HG03469 (cell line): ENCODE measurements around the gene NAV2.
"Not testable (repeated sequence)": the region's sequence is repeated elsewhere in the genome, so short reads cannot be mapped to it uniquely, and the experiment has no call there.

ENCODE experiments used
- ATAC-seq: cut with Tn5 transposase; IDR thresholded peaks from one replicate; pipeline ENCODE4 v1.9.1; 2021; ENCODE audit warnings: mild to moderate bottlenecking, moderate library complexity, moderate number of reproducible peaks; ENCODE audit not compliant: unreplicated experiment

NAV2 gene

DNA sequence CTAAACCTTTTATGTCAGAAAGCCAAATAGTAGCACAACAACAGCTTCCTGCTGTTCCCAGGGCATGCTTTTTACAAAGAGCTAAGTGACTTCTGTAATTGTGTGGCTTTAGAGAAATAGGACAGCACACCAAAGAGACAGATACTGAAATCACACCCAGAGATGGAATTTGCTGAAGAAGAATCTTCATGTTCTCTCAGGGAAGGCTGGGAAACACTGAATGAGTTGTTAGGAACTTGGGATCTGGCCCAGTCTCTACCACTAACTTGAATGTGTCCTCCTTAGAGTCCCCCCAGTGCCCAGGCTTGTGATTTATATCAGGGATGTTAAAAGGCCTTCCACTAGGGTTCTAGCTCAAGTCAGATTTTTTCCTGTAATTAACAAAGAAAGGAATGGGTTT lies 272.5 kb downstream of the NAV2 start:
- no peak for ATAC-seq

DNA sequence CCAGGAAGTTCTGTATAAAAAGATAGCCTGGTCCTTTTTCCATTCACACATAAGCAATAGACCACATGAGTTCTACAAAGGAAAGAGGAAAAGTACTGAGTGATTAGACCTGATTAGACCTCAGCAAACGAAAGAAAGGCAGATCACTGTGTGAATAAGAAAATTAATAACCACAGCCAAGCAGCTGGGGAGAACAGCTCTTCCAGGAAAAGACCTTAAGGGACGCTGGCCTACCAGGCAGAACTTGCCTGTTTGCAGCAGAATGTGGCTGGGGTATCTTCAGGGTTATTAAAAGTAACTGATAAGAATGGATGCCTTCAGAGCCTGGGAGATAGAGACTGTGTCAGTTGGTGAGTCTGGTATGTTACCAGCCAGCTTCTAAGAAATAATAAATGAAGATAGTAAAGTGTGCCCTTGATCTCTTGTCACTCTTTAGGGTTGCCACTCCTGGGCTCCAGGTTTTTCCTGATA lies 274.7 kb downstream of the NAV2 start:
- no peak for ATAC-seq

DNA sequence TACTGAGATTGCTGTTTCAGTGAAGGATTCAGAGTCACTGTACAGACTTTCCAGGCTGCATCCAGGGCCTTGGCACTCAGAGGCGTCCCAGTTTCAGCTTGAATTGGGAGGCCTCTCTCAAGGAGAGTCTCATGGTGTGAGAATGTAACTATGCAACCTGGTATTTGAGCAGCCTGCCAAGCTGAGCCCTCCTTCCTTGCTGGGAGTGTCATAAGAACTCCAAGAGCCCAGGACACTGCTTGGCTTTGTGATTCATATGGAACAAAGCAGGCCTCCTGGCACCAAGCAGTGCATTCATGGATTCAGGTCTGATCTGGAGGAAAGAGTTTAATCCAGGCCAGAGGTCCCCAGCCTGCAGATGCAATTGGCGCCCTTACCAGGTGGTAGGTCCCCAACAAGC lies 276.0 kb downstream of the NAV2 start:
- no peak for ATAC-seq

DNA sequence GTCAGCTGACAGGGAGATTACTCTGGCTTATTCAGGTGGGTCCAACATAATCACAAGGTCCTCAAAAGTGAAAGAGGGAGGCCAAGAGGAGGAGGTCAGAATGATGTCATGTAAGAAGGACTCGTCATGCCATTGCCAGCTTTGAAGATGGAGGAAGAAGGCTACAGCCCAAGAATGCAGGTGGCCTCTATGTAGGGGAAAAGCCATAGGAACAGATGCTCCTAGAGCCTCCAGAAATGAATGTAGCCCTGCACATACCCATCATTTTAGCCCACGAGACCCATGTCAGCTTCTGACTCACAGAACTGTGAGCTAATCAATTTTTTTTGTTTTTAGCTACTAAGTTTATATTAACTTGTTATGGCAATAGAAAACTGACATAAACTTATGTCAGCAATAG lies 276.6 kb downstream of the NAV2 start:
- ATAC-seq, result no peak

DNA sequence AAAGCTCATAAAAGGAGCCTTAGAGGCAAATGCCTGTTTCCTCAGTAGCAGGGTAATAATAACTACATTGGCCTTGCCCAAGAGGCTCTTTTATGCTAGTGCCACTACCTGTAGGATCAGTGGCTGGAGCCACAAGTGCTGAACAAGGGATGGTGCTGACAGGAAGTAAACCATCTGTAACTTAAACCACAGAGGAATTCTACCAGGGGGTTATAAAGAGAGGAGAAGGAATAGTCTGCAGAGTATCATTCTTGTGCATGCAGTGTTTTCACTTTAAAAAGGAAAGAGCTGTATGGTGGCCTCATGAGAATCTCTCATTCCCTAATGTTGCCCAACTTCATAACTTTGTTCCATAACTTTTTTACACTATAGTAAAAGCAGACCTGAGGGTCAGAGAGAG lies 279.5 kb downstream of the NAV2 start:
- no peak for ATAC-seq

DNA sequence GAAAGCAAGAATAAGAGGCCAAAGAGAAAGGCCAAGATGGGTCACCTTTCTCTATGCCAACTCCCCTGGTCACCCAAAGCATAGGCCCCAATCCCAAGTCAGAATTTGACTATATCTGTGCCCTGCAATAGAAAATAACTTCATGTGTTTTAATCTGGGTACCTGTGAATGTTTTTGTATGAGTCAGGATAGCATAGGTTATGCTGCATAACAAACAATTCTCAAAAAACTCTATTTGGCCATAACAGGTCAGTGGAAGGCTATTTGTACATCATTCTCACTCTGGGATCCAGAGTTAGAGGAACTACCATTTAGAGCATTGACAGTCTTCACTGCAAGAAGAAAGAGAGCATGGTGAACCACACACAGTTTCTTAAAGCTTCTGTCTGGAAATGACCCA lies 280.4 kb downstream of the NAV2 start:
- ATAC-seq, result no peak

DNA sequence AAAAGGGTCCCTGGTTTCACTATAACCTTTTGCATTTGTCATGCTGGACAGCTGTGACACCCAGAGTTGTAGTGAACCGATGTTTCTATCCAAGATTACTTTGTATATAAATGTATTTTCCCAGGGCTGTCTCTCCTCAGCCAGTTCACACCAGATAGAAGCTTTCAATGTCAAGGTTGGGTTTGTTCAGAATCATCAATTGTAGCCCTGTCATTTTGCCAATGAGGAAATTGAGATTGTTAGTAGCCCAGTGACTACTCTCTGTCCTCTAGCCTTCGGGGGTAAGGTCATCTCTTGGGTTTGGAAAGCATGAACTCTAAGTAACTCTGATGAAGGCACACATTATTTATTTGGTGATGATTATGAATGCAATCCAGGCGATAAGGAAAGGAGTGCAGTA lies 282.0 kb downstream of the NAV2 start:
- no peak for ATAC-seq

DNA sequence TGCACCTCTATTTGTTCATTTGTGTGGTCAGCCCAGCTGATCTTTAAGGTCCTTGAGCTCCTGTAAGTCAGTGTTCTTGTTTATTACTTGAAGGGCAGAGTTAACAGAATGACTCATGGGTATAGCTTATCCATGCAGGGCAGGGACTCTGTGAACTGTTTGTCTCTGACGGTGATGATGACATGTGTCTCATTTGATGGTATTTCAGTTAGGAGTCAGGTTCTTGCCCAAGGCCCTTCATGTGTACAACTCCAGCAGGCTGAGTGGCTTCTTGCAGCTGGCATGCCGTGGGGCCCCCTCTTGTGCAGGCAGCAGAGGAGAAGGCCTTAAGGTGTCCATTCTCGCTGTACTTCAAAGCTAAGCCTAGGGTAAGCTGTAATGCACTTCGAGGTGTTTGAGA lies 282.5 kb downstream of the NAV2 start:
- ATAC-seq, result no peak

DNA sequence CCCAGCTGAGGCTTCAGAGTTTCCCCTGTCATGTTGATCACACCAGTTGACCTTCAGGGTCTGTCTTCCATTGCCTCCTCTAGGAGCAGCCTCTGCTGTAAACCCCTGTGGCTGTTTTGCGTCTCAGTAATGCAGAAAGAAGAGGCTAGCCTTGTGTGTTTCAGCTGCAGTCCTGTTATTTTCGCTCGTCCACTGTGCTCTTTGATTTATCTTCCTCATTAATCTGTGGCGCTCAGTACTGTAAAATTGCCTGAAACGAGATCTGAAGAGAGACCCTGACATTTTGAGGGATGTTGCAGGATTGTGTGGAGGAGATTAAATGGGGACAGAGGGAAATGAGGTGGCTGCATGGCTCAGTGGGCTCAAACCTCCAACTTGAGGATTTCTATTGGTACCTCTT lies 283.9 kb downstream of the NAV2 start:
- ATAC-seq, result no peak

DNA sequence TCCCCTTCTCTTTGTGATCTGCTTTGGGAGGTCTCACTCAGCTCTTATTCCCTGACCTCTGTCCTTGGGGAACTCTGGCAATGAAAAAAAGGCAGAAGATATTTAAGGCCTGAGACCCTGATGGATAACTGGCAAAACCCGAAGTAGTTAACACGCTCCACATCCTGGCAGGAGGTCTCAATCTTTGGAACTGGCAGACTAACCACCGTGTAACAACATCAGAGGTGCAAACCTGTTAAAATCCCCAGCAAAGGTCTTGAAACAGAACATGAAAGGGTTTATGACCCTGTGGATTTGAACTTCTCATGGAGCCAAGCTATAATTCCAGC lies 287.3 kb downstream of the NAV2 start:
- no peak for ATAC-seq

DNA sequence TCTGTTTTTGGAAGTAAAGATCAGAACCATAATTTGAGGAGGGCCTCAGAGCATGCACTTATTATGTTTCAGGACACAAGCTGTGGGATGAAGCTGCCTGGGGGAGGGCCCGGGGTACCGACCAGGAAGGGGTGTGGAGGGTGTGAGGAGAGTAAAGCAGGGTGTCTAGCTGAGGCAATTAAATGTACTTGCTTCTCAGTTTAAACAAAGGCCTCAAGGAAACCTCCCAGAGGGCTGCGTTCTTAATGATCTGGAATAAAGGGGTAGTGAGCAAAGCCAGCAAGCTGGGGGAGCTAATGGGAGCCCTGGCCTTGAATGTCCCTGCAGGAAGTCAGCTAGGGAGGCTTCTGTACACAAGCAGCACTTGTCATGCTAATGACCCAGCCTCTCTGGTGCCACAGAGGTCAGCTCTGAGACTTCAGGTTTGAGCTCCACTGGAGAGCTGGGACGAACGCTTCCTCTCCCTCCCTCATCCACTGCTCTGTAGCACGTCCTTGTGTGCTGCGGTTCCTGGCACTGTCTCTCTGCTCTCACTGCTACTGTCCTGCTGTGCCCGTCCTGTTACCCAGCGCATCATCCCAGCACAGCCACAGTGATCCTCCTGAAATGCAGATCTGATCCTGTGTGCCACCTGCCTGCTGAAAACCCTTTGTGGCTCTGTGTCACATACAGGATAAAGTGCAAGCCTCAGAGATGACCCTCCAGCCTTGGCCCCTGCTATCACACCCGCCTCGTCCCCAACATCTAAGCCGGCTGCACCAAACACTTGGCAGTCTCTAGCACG lies 287.9 kb downstream of the NAV2 start:
- no peak for ATAC-seq

DNA sequence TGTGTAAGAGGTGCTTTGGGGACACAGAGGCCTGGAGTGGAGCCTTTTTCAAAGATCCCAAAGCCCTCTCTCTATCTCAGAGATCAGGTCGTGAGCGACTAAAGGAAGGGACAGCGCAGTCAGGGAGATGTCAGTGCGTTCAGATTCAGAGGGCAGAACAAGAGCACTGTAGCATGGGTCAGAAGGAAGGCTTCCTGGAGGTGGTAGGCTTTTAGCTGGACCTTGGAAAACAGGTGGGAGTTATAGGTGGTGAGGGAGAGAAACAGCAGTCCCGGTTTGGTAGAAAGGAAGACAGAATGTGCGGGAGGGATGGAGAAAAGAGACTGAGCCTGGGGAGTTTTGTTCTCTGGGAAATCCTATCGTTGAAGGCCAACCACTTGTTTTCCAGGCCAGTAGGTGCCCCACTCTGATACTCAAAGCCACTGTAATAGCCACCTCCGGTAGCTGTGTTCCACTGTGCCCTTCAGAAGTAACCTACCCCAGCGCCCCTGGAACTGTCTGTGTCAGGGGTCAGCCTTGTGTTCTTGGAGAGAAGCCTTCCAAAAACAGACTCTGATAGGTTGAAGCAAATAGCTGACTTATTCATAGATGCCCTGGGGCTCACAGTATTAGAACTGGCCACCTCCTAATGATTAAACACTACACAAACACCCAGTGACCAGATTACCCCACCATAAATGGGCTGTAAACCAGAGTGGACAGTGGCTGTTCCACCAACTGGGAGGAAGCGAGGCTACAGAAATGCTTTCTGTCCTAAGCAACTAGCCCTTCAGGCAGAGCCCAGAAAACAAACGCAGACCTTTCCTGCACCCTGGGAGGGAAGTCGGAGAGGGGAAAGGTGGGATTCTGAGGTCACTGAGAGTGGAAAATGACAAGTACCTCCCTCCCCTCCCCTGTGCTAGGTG lies 289.9 kb downstream of the NAV2 start:
- no peak for ATAC-seq

DNA sequence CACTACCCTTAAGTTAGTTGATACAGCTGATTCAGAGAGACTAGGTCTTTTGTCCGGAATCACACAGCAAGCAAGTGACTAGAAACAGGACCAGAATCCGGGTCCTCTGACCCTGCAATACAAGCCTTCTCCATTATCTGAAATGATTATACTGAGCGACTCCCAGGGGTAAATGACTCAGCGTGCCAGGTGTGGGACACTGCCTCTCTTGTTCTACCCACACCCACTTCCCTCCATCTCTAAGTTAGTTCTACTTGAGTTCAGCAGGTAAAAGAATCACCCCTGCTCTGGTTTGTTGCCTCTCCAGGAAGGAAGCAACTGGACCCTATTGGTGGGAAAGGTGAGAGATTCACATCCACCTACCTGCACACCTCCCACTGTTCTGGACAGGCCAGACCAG lies 290.7 kb downstream of the NAV2 start:
- ATAC-seq, result no peak

DNA sequence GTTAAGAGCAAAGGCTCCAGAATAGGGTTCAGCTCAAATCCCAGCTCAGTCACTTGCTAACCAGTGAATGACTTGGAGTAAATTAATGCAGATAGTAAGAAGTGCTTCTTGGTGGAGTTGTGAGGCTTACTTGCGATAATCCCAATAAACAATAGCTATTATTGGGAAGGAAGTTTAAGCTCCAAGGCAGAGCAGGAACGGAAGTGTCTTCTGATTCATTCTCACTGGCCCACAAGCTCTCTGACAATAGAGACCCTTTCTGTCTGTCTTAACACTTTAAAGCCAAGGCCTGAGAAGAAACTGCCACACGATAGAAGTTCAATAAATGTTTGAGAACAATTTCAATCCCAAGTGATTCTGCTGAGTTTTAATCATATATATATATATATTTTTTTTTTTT lies 292.2 kb downstream of the NAV2 start:
- ATAC-seq, result no peak

DNA sequence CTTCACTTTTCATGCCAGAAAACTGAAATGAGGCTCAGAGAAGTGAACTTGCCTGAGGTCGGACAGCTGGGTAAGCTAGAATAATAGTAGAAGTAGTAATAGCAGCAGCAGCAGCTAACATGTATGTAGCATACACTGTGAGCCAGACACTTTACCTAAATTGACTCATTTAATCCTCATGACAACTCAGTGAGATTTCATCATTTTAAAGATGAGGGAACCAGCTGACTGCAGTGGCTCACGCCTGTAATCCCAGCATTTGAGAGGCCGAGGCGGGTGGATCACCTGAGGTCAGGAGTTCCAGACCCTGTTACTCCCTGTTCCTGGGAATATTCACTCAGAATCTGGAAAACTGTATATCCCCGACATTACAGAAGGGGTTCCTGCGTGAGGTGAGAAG lies 293.1 kb downstream of the NAV2 start:
- ATAC-seq, result no peak

DNA sequence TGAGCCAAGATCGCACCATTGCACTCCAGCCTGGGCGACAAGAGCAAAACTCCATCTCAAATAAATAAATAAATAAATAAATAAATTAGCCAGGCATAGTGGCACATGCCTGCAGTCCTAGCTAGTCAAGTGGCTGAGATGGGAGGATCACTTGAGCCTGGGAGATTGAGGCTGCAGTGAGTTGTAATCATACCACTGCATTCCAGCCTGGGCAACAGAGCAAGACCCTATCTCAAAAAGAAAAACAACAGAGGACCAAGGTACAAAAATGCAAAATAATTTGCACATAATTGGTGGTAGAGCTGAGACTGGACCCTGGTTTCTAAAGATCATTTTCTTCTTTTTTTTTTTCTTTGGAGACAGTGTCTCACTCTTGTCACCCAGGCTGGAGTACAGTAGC lies 294.0 kb downstream of the NAV2 start:
- ATAC-seq, result not testable (repeated sequence)

DNA sequence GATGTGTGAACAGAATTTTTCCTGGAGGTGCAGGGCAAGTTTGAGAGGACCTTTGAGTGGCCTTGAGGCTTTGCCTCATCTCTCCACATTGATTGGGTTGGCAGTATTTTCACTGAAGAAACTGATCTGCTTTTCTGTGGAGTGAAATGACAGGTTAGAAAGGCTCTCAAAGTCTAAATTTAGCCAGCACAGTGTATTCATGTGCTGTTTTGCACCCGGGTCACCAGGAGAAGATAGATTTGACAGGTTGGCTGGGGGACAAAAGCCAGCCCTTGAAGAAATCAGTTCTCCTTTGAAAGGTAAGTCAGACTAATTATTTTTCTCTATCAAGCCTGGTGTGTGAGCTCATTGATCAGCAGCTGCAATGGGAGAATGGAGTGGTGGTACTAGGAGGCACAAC lies 294.7 kb downstream of the NAV2 start:
- ATAC-seq, result no peak

DNA sequence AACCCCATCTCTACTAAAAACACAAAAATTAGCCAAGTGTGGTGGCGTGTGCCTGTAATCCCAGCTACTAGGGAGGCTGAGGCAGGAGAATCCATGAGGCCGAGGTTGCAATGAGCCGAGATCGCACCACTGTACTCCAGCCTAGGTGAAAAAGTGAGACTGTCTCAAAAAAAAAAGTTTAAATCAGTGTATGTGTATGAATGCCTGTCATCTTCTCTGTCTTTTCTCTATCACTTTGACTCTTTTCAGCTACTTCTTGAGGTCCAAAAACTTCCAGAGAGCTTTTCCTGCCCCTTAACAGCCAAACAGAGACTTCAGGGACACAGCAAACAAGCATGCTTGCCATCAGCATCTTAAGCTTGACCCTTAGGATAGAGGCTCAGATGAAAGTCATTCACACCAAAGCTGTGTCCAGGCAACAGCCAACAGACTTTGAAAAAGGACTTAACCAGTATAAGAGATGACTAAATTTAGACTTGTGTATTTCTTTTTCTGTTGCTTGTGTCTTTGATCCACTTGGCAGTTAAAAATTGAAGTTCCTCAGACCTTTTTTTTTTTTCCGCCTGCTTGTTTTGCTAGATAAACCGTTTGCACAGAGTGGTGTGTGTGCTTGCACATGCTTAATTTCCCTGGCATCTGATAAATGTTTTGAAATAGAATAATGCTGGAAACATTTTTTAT lies 295.7 kb downstream of the NAV2 start:
- no peak for ATAC-seq

DNA sequence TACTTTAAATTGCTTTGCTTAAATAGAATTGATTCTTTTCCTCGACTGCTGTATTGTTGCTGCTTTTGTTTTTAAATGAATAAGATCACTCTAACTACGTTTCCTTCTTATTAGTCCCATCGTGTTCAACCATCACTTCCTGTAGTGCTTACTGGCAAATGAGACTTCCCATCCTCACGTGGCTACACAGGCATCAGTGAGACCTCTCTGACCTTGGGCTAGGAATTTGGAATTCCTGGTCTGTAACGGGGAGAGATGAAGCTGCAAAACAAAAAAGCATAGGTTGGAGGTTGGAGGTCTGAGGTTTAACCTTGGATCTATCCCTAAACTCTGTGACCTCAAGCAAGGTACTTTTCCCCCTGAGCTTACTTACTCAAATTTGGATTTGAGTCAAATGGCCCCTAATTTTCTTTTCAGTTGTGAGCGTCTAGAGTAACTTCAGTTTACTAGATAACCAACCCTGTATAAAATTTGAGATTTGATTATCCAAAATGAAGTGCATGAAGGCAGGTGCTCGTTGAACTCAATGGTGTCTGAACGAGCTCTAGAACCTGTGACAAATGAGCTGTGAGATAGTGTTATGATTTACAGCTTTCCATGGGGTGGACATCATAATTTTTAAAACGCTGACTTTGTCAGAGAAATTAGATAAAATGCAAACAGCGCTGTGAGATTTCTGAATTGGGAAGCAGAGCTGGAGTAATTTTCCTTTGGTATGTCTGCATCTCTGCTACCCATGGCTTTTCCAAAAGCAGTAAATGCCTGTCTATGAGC lies 296.4 kb downstream of the NAV2 start:
- ATAC-seq, result no peak

DNA sequence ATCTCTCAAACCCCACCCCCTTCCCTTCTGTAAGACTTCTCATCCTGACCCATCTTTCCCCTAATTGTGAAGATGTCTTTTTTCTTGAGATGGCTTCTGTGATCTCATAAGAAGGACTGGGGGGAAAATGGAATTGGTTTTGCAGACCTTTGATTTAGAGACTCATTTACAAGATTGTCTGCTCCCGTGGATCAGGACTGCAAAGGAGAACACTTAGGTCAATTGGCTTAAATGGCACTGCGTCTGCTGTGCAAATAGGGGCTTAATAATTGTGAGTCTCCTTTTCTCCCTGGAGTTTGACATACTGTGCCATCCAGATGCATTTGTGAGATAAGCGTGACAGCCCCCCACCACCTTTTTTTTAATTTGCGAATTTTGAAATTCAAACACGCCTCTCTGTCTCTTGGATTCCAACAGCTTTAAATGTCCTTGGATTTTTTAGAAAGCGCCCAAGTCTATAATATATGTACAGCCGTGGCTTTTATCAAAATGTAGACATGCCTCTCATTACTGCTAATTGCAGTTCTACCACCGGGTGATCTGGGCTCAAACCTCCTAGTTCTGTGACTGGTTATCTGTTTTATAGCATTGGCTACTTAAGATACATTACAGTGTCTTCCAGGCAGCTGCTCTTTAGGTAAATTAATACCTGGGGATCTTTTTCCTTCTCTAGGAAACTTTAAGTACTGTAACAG lies 297.7 kb downstream of the NAV2 start:
- ATAC-seq, result no peak
